HepG2 (cell line): ENCODE measurements around the gene DDX39B. TPM values are rescaled to one million over a fixed set of nuclear protein-coding genes. Genes with fewer than 3 reads are reported as not detected.

ENCODE experiments used
- ATAD3A ChIP-seq: sonication (generic); formaldehyde crosslinking; IDR thresholded peaks from 2 replicates; pipeline ENCODE4 v1.4.0; 2020; ENCODE audit warnings: missing genetic modification reagents
- ATF5 ChIP-seq: sonication (generic); formaldehyde crosslinking; IDR thresholded peaks from 2 replicates; pipeline ENCODE4 v1.4.0; 2020; ENCODE audit warnings: mild to moderate bottlenecking, low read depth, missing genetic modification reagents
- GTF2F1 ChIP-seq: fragments of 150-350 bp; IDR thresholded peaks from 2 replicates; pipeline ENCODE4 v1.6.1; 2014; ENCODE audit warnings: low read length
- KLF15 ChIP-seq: sonication (generic); formaldehyde crosslinking; IDR thresholded peaks from 2 replicates; pipeline ENCODE4 v1.8.1; 2023; ENCODE audit warnings: borderline replicate concordance, mild to moderate bottlenecking, inconsistent platforms, missing genetic modification reagents, mixed read lengths
- NCOA2 ChIP-seq: sonication (generic); formaldehyde crosslinking; IDR thresholded peaks from 2 replicates; pipeline ENCODE4 v1.8.0; 2022; ENCODE audit warnings: inconsistent platforms
- PAXIP1 ChIP-seq: sonication (generic); formaldehyde crosslinking; conservative IDR thresholded peaks from 2 replicates; pipeline ENCODE4 v1.4.0; 2020; ENCODE audit warnings: mild to moderate bottlenecking, missing genetic modification reagents, moderate library complexity
- SIX4 ChIP-seq: sonication (generic); formaldehyde crosslinking; IDR thresholded peaks from 2 replicates; pipeline ENCODE4 v1.4.0; 2020; ENCODE audit warnings: missing genetic modification reagents
- TMF1 ChIP-seq: sonication (generic); formaldehyde crosslinking; IDR thresholded peaks from 2 replicates; pipeline ENCODE4 v1.8.1; 2022; ENCODE audit warnings: low read depth, missing genetic modification reagents
- ZBTB20 ChIP-seq: sonication (generic); formaldehyde crosslinking; IDR thresholded peaks from 2 replicates; pipeline ENCODE4 v1.8.1; 2023; ENCODE audit warnings: missing genetic modification reagents, low read depth, mild to moderate bottlenecking, borderline replicate concordance
- ZC3H4 ChIP-seq: sonication (generic); formaldehyde crosslinking; IDR thresholded peaks from 2 replicates; pipeline ENCODE4 v1.4.0; 2020; ENCODE audit warnings: missing genetic modification reagents, borderline replicate concordance
- ZNF160 ChIP-seq: sonication (generic); formaldehyde crosslinking; IDR thresholded peaks from 2 replicates; pipeline ENCODE4 v1.8.0; 2022; ENCODE audit warnings: mild to moderate bottlenecking, inconsistent platforms, missing genetic modification reagents
- ZNF235 ChIP-seq: sonication (generic); formaldehyde crosslinking; IDR thresholded peaks from 2 replicates; pipeline ENCODE4 v1.8.1; 2023; ENCODE audit warnings: mild to moderate bottlenecking, missing genetic modification reagents, borderline replicate concordance
- ZNF263 ChIP-seq: sonication (generic); formaldehyde crosslinking; IDR thresholded peaks from 2 replicates; pipeline ENCODE4 v1.4.0; 2020; ENCODE audit warnings: missing genetic modification reagents
- ZNF296 ChIP-seq: sonication (generic); formaldehyde crosslinking; conservative IDR thresholded peaks from 2 replicates; pipeline ENCODE4 v1.5.0; 2020; ENCODE audit warnings: mild to moderate bottlenecking, missing genetic modification reagents
- ZNF550 ChIP-seq: sonication (generic); formaldehyde crosslinking; IDR thresholded peaks from 2 replicates; pipeline ENCODE4 v1.4.0; 2020; ENCODE audit warnings: mild to moderate bottlenecking, missing genetic modification reagents, borderline replicate concordance
- ZNF614 ChIP-seq: IDR thresholded peaks from 2 replicates; pipeline ENCODE4 v1.6.1; 2018; ENCODE audit warnings: missing biosample characterization, missing genetic modification reagents, inconsistent platforms, borderline replicate concordance
- ZNF713 ChIP-seq: sonication (generic); formaldehyde crosslinking; IDR thresholded peaks from 2 replicates; pipeline ENCODE4 v1.4.0; 2020; ENCODE audit warnings: mild to moderate bottlenecking, missing genetic modification reagents
- ZNF720 ChIP-seq: sonication (generic); formaldehyde crosslinking; IDR thresholded peaks from 2 replicates; pipeline ENCODE4 v1.4.0; 2020; ENCODE audit warnings: missing genetic modification reagents
- ZNF749 ChIP-seq: sonication (generic); formaldehyde crosslinking; IDR thresholded peaks from 2 replicates; pipeline ENCODE4 v1.8.0; 2022; ENCODE audit warnings: mild to moderate bottlenecking, missing genetic modification reagents, moderate library complexity, borderline replicate concordance
- ZNF781 ChIP-seq: sonication (generic); formaldehyde crosslinking; IDR thresholded peaks from 2 replicates; pipeline ENCODE4 v1.5.1; 2020; ENCODE audit warnings: borderline replicate concordance, mild to moderate bottlenecking, missing genetic modification reagents; ENCODE audit errors: not compliant biosample characterization
- polyA plus RNA-seq, 8 experiments: library from polyadenylated mRNA; depleted of rRNA in 3 of 8; stranded (reverse) in 7 of 8; unstranded in 1 of 8; fragments of >200 nt; fragmentation: Illumina TruSeq in 4 of 8; extraction: Trizol in 4 of 8; gene quantifications; 2 replicates each; pipeline versions ENCODE4 v1.2.1 to v1.2.3, GENCODE V29; 2011 to 2016; ENCODE audit warnings: low read depth in 4 of 8, missing spikeins in 1 of 8, mixed read lengths in 1 of 8; ENCODE audit not compliant: insufficient read depth in 1 of 8
- total RNA-seq, 5 experiments: library from RNA; depleted of rRNA; stranded (reverse); fragments of >200 nt; fragmentation: Illumina TruSeq; extraction: Trizol; gene quantifications; 2 replicates each; pipeline ENCODE4 v1.2.3, GENCODE V29; 2016; ENCODE audit warnings: low read depth in 1 of 5
- TF ChIP-seq, protein P1 (sequence below): sonication (generic); formaldehyde crosslinking; IDR thresholded peaks from 2 replicates; pipeline ENCODE4 v1.4.0; 2020; ENCODE audit warnings: missing genetic modification reagents
- TF ChIP-seq, protein P2 (sequence below): sonication (generic); formaldehyde crosslinking; IDR thresholded peaks from 2 replicates; pipeline ENCODE4 v1.5.0; 2020; ENCODE audit warnings: mild to moderate bottlenecking, missing genetic modification reagents
- TF ChIP-seq, protein P3 (sequence below): sonication (generic); formaldehyde crosslinking; IDR thresholded peaks from 2 replicates; pipeline ENCODE4 v1.4.0; 2020; ENCODE audit warnings: missing genetic modification reagents

DDX39B gene
- total and polyA plus RNA-seq, 2 of the 13 experiments (the other 11 are each of a cell fraction or from before 2014, with no cell fraction given) = 570 to 678 TPM

DNA sequence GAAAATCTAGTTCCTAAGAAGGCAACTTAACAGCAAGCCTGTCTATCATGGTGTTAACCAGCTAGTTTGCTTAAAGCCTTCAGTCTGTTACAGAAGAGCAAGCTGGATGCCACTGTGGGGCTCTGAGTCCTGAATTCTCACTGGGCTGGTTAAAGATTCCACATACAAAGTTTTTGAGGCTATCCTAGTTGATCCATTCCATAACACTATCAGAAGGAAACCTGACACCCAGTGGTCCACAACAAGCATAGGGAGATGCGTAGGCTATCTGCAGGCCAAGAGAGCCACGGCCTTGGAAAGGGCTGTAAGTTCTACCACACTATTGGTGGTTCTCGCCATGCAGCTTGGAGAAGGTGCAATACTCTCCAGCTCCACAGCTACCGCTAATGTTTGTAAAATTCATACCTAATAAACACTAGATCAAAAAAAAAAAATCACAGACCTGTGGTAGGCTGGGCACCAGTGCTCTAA is 13.5 kb downstream of the DDX39B start (continued):
- TF ChIP-seq, protein P1, sequence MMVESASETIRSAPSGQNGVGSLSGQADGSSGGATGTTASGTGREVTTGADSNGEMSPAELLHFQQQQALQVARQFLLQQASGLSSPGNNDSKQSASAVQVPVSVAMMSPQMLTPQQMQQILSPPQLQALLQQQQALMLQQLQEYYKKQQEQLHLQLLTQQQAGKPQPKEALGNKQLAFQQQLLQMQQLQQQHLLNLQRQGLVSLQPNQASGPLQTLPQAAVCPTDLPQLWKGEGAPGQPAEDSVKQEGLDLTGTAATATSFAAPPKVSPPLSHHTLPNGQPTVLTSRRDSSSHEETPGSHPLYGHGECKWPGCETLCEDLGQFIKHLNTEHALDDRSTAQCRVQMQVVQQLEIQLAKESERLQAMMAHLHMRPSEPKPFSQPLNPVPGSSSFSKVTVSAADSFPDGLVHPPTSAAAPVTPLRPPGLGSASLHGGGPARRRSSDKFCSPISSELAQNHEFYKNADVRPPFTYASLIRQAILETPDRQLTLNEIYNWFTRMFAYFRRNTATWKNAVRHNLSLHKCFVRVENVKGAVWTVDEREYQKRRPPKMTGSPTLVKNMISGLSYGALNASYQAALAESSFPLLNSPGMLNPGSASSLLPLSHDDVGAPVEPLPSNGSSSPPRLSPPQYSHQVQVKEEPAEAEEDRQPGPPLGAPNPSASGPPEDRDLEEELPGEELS (CRISPR knock-in tag) = no peak
- no peak for TF ChIP-seq NCOA2 (CRISPR knock-in tag)
- no peak for TF ChIP-seq ZNF235
- no peak for TF ChIP-seq ATAD3A
- TF ChIP-seq ZNF713 (CRISPR knock-in tag) = no peak
- TF ChIP-seq ZNF296 (CRISPR knock-in tag) = no peak
- TF ChIP-seq KLF15 (CRISPR knock-in tag) = no peak
- no peak for TF ChIP-seq ZNF263
- TF ChIP-seq ATF5 (CRISPR knock-in tag) = no peak
- TF ChIP-seq, protein P2, sequence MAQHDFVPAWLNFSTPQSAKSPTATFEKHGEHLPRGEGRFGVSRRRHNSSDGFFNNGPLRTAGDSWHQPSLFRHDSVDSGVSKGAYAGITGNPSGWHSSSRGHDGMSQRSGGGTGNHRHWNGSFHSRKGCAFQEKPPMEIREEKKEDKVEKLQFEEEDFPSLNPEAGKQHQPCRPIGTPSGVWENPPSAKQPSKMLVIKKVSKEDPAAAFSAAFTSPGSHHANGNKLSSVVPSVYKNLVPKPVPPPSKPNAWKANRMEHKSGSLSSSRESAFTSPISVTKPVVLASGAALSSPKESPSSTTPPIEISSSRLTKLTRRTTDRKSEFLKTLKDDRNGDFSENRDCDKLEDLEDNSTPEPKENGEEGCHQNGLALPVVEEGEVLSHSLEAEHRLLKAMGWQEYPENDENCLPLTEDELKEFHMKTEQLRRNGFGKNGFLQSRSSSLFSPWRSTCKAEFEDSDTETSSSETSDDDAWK (CRISPR knock-in tag) = no peak
- TF ChIP-seq ZBTB20 (CRISPR knock-in tag) = 0 out of 2 replicates have a peak, but pooled peaks have one; percentile 46
- peak; percentile 46 for TF ChIP-seq ZNF781 (CRISPR knock-in tag)
- TF ChIP-seq ZNF749 = no peak
- TF ChIP-seq ZNF160 (CRISPR knock-in tag) = no peak
- no peak for TF ChIP-seq ZNF614 (CRISPR knock-in tag)
- TF ChIP-seq ZNF550 (CRISPR knock-in tag) = no peak
- TF ChIP-seq SIX4 = peak; percentile 62; the same call in 1 of the 2 replicates
- no peak for TF ChIP-seq GTF2F1
- TF ChIP-seq ZC3H4 = no peak
- no peak for TF ChIP-seq ZNF720 (CRISPR knock-in tag)
- TF ChIP-seq TMF1 (CRISPR knock-in tag) = no peak
- TF ChIP-seq, protein P3, sequence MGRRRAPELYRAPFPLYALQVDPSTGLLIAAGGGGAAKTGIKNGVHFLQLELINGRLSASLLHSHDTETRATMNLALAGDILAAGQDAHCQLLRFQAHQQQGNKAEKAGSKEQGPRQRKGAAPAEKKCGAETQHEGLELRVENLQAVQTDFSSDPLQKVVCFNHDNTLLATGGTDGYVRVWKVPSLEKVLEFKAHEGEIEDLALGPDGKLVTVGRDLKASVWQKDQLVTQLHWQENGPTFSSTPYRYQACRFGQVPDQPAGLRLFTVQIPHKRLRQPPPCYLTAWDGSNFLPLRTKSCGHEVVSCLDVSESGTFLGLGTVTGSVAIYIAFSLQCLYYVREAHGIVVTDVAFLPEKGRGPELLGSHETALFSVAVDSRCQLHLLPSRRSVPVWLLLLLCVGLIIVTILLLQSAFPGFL (CRISPR knock-in tag) = no peak
- no peak for TF ChIP-seq PAXIP1 (CRISPR knock-in tag)
